OCI-LY1 (cell line): ENCODE data around the gene METRN.

Source experiments
- H2AFZ ChIP-seq: fragments of 200-600 bp; sonication (generic), shearing (Covaris generic); 2 replicates; pipeline ENCODE4 v1.6.0; 2014; ENCODE audit warnings: antibody characterized with exemption, mild to moderate bottlenecking, low read length
- H3F3A ChIP-seq: fragments of 200-600 bp; sonication (generic), shearing (Covaris generic); 2 replicates; pipeline ENCODE4 v1.6.0; 2014; ENCODE audit warnings: mild to moderate bottlenecking, antibody characterized with exemption, low read length, moderate library complexity; ENCODE audit not compliant: insufficient read depth
- H3K27ac ChIP-seq: fragments of 200-600 bp; sonication (generic); 2 replicates; pipeline ENCODE4 v1.5.1; 2014; ENCODE audit warnings: low read length, mixed run types, mild to moderate bottlenecking, low read depth; ENCODE audit not compliant: poor library complexity, severe bottlenecking
- H3K27me3 ChIP-seq: fragments of 200-600 bp; sonication (generic); 2 replicates; pipeline ENCODE4 v1.6.0; 2014; ENCODE audit warnings: antibody characterized with exemption, mild to moderate bottlenecking, low read length, moderate library complexity; ENCODE audit not compliant: insufficient read depth
- H3K36me3 ChIP-seq: fragments of 200-600 bp; sonication (generic); 2 replicates; pipeline ENCODE4 v1.6.1; 2014; ENCODE audit warnings: mild to moderate bottlenecking, antibody characterized with exemption, low read length, moderate library complexity, mixed read lengths; ENCODE audit not compliant: insufficient read depth
- H3K4me1 ChIP-seq: fragments of 200-600 bp; sonication (generic); 2 replicates; pipeline ENCODE4 v1.5.1; 2014; ENCODE audit warnings: mild to moderate bottlenecking, low read length, moderate library complexity; ENCODE audit not compliant: insufficient read depth, severe bottlenecking
- H3K4me2 ChIP-seq: fragments of 200-600 bp; sonication (generic), shearing (Covaris generic); 2 replicates; pipeline ENCODE4 v1.6.1; 2014; ENCODE audit warnings: low read length
- H3K4me3 ChIP-seq: fragments of 200-600 bp; sonication (generic); 2 replicates; pipeline ENCODE4 v1.5.1; 2014; ENCODE audit warnings: low read length, low read depth, mild to moderate bottlenecking, mixed read lengths; ENCODE audit not compliant: poor library complexity, severe bottlenecking
- H3K79me2 ChIP-seq: fragments of 200-600 bp; shearing (Covaris generic); 2 replicates; pipeline ENCODE4 v1.6.1; 2016; ENCODE audit warnings: mixed run types, low read length, mixed read lengths; ENCODE audit not compliant: insufficient read depth
- H3K9ac ChIP-seq: fragments of 200-600 bp; sonication (generic), shearing (Covaris generic); 2 replicates; pipeline ENCODE4 v1.6.1; 2014; ENCODE audit warnings: mild to moderate bottlenecking, low read length, mixed read lengths
- H3K9me2 ChIP-seq: fragments of 200-600 bp; sonication (generic), shearing (Covaris generic); 2 replicates; pipeline ENCODE4 v1.6.1; 2014; ENCODE audit warnings: low read depth, mild to moderate bottlenecking, low read length, mixed read lengths
- H3K9me3 ChIP-seq: fragments of 200-600 bp; shearing (Covaris generic); 2 replicates; pipeline ENCODE4 v1.6.1; 2014; ENCODE audit warnings: low read length, mixed read lengths
- H4K20me1 ChIP-seq: fragments of 200-600 bp; sonication (generic), shearing (Covaris generic); 2 replicates; pipeline ENCODE4 v1.6.0; 2016; ENCODE audit warnings: mild to moderate bottlenecking, low read length; ENCODE audit not compliant: insufficient read depth
- CTCF ChIP-seq: fragments of 200-600 bp; sonication (generic), shearing (Covaris generic); IDR thresholded peaks from 2 replicates; pipeline ENCODE4 v1.5.1; 2017; ENCODE audit warnings: mild to moderate bottlenecking, antibody characterized with exemption, low read length, moderate library complexity, mixed read lengths
- EZH2 ChIP-seq: fragments of 200-600 bp; sonication (generic), shearing (Covaris generic); IDR thresholded peaks from 2 replicates; pipeline ENCODE4 v1.8.0; 2017; ENCODE audit warnings: borderline replicate concordance, mixed run types, mild to moderate bottlenecking, antibody characterized with exemption, low read length, moderate library complexity, mixed read lengths

Gene METRN

GRCh38 chr16:704047-704446, 10.9 kb upstream of the METRN start:
- no peaks in the 10 kb centered on the region for H3K79me2 ChIP-seq
- no peaks in the 10 kb centered on the region for H3K36me3 ChIP-seq
- H3K9me2 ChIP-seq: no peaks in the 10 kb centered on the region
- 0 out of 2 replicates have a peak, but pooled peaks cover 3% of the 10 kb centered on the region for H3K27me3 ChIP-seq
- no peak overlapping the region for H3K4me3 ChIP-seq
- H3K4me2 ChIP-seq: no peak overlapping the region
- no peak overlapping the region for H3K9ac ChIP-seq
- no peaks in the 10 kb centered on the region for H3F3A ChIP-seq
- no peak overlapping the region for H3K27ac ChIP-seq
- H3K4me1 ChIP-seq: no peaks in the 10 kb centered on the region
- H3K9me3 ChIP-seq: no peaks in the 10 kb centered on the region
- no peaks in the 10 kb centered on the region for H4K20me1 ChIP-seq
- TF ChIP-seq EZH2: no peak
- no peak for TF ChIP-seq CTCF
- no peak overlapping the region for H2AFZ ChIP-seq

GRCh38 chr16:704552-705380, 10.2 kb upstream of the METRN start:
- Histone ChIP-seq H3K27ac (no peak overlapping the region), H3K79me2 (no peaks in the 10 kb centered on the region), H3K9ac (no peak overlapping the region), H3K9me3 (no peaks in the 10 kb centered on the region), H3K4me2 (no peak overlapping the region), H4K20me1 (no peaks in the 10 kb centered on the region), H3K27me3 (0 out of 2 replicates have a peak, but pooled peaks cover 3% of the 10 kb centered on the region), H3K9me2 (no peaks in the 10 kb centered on the region), H2AFZ (no peak overlapping the region), H3K4me3 (no peak overlapping the region), H3K4me1 (no peaks in the 10 kb centered on the region), H3F3A (no peaks in the 10 kb centered on the region), H3K36me3 (no peaks in the 10 kb centered on the region)
- TF ChIP-seq CTCF: no peak
- no peak for TF ChIP-seq EZH2

GRCh38 chr16:705431-706188, 9.3 kb upstream of the METRN start, which contains the start of gene FBXL16:
Gene FBXL16 (minus strand): TSS chr16:705801. CDS start chr16:697405, 8,396 bp downstream.
- no peak within 1 kb of the TSS for H3K4me2 ChIP-seq

More at GRCh38 chr16:705431-706188, 9.3 kb upstream of the METRN start, which contains the start of gene FBXL16:
- Histone ChIP-seq H3K27me3 (peaks cover 4% of the 10 kb centered on the region; the same call in 1 of the 2 replicates), H3K9me3 (no peaks in the 10 kb centered on the region), H3K36me3 (no peaks in the 10 kb centered on the region), H3K9ac (no peak within 1 kb of the TSS), H4K20me1 (no peaks in the 10 kb centered on the region), H3K4me3 (no peak within 1 kb of the TSS), H3K4me1 (no peaks in the 10 kb centered on the region), H3K9me2 (no peaks in the 10 kb centered on the region), H3K27ac (no peak within 1 kb of the TSS), H2AFZ (no peak within 1 kb of the TSS), H3F3A (no peaks in the 10 kb centered on the region), H3K79me2 (no peaks in the 10 kb centered on the region)
- TF ChIP-seq CTCF (no peak), EZH2 (no peak)
